Trophoblast cell (in vitro differentiated cells and primary cell): ENCODE data around the gene DPP6.

Experiments
- DNase-seq, 2 donors: peaks; one replicate each; pipeline ENCODE4 v3.0.0-alpha.2; 2016
- H2AFZ ChIP-seq: 2 replicates; pipeline ENCODE4 v1.6.1; 2013; ENCODE audit warnings: low read length, moderate library complexity, mild to moderate bottlenecking; ENCODE audit not compliant: insufficient read depth, poor library complexity
- H2AK5ac ChIP-seq: 2 replicates; pipeline ENCODE4 v1.6.1; 2013; ENCODE audit warnings: mild to moderate bottlenecking, low read length
- H2BK120ac ChIP-seq: 2 replicates; pipeline ENCODE4 v1.6.1; 2013; ENCODE audit warnings: low read length, mild to moderate bottlenecking, moderate library complexity; ENCODE audit not compliant: insufficient read depth, poor library complexity
- H2BK12ac ChIP-seq: 2 replicates; pipeline ENCODE4 v1.6.1; 2013; ENCODE audit warnings: mild to moderate bottlenecking, low read length, moderate library complexity
- H2BK5ac ChIP-seq: 2 replicates; pipeline ENCODE4 v1.6.1; 2013; ENCODE audit warnings: low read length, low read depth, moderate library complexity, mild to moderate bottlenecking; ENCODE audit not compliant: poor library complexity
- H3K14ac ChIP-seq: 2 replicates; pipeline ENCODE4 v1.6.1; 2013; ENCODE audit warnings: mild to moderate bottlenecking, low read length
- H3K18ac ChIP-seq: 2 replicates; pipeline ENCODE4 v1.6.1; 2013; ENCODE audit warnings: mild to moderate bottlenecking, low read length
- H3K23ac ChIP-seq: 2 replicates; pipeline ENCODE4 v1.6.1; 2013; ENCODE audit warnings: low read length
- H3K27ac ChIP-seq: 2 replicates; pipeline ENCODE4 v1.5.1; 2013; ENCODE audit warnings: low read depth, mild to moderate bottlenecking, inconsistent platforms, low read length, moderate library complexity
- H3K27me3 ChIP-seq: 2 replicates; pipeline ENCODE4 v1.6.1; 2013; ENCODE audit warnings: inconsistent platforms, mild to moderate bottlenecking, low read length, moderate library complexity; ENCODE audit not compliant: insufficient read depth
- H3K36me3 ChIP-seq, 2 experiments: 1 replicate in 1 of 2; 2 replicates in 1 of 2; pipeline ENCODE4 v1.6.1; 2013; ENCODE audit warnings: low read length in 2 of 2, mild to moderate bottlenecking in 2 of 2, moderate library complexity in 1 of 2; ENCODE audit not compliant: insufficient read depth in 2 of 2, control insufficient read depth in 1 of 2
- H3K4ac ChIP-seq: 2 replicates; pipeline ENCODE4 v1.6.1; 2013; ENCODE audit warnings: low read depth, mild to moderate bottlenecking, low read length, moderate library complexity
- H3K4me1 ChIP-seq, 2 experiments: 1 replicate in 1 of 2; 2 replicates in 1 of 2; pipeline ENCODE4 v1.6.1; 2013; ENCODE audit warnings: low read length in 2 of 2, mild to moderate bottlenecking in 2 of 2, moderate library complexity in 1 of 2; ENCODE audit not compliant: insufficient read depth in 2 of 2, control insufficient read depth in 1 of 2
- H3K4me2 ChIP-seq: 2 replicates; pipeline ENCODE4 v1.6.1; 2013; ENCODE audit warnings: inconsistent platforms, mild to moderate bottlenecking, low read length, moderate library complexity
- H3K4me3 ChIP-seq: 2 replicates; pipeline ENCODE4 v1.5.1; 2013; ENCODE audit warnings: mild to moderate bottlenecking, low read depth, low read length, inconsistent platforms
- H3K79me1 ChIP-seq: one replicate; pipeline ENCODE4 v1.6.1; 2013; ENCODE audit warnings: low read length
- H3K79me2 ChIP-seq: 2 replicates; pipeline ENCODE4 v1.6.1; 2013; ENCODE audit warnings: low read length, mild to moderate bottlenecking; ENCODE audit not compliant: control insufficient read depth, insufficient read depth, poor library complexity
- H3K9ac ChIP-seq: 2 replicates; pipeline ENCODE4 v1.6.1; 2013; ENCODE audit warnings: mild to moderate bottlenecking, low read length
- H3K9me3 ChIP-seq: 2 replicates; pipeline ENCODE4 v1.6.1; 2013; ENCODE audit warnings: low read depth, mild to moderate bottlenecking, control low read depth, inconsistent platforms, low read length; ENCODE audit not compliant: insufficient read depth
- H4K12ac ChIP-seq: 2 replicates; pipeline ENCODE4 v1.6.1; 2013; ENCODE audit warnings: low read depth, mild to moderate bottlenecking, low read length, moderate library complexity
- H4K8ac ChIP-seq: 2 replicates; pipeline ENCODE4 v1.6.1; 2013; ENCODE audit warnings: low read depth, mild to moderate bottlenecking, low read length, moderate library complexity
- H4K91ac ChIP-seq: one replicate; pipeline ENCODE4 v1.6.1; 2013; ENCODE audit warnings: low read depth, mild to moderate bottlenecking, low read length, moderate library complexity
- WGBS: extraction: QIAGEN DNeasy Blood & Tissue Kit; methylation state at CpG from one replicate; pipeline ENCODE4 v1.1.7; 2013; ENCODE audit warnings: missing lambda C conversion rate; ENCODE audit not compliant: insufficient read length, insufficient coverage; ENCODE audit errors: extremely low coverage; 5-methylcytosine and 5-hydroxymethylcytosine counted together

DPP6 gene

DNA sequence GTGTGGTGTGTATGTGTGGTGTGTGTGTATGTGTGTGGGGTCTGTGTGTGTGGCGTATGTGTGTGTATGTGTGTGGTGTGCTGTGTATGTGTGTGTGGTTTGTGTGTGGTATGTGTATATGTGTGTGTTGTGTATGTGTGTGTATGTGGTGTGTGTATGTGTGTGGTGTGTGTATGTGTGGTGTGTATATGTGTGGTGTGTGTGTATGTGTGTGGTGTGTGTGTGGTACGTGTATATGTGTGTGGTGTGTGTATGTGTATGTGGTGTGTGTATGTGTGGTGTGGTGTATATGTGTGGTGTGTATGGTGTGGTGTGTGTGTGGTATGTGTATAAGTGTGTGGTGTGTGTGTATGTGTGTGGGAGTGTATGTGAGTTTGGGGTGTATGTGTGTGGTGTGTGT lies 522.0 kb downstream of the DPP6 start:
- peak overlapping the region; percentile 71 for H3K23ac ChIP-seq
- H3K79me2 ChIP-seq: no peaks in the 10 kb centered on the region
- peak overlapping the region; percentile 41 for H3K4me3 ChIP-seq
- no peaks in the 10 kb centered on the region for H3K27me3 ChIP-seq
- H3K27ac ChIP-seq: no peak overlapping the region
- H2BK12ac ChIP-seq: no peak overlapping the region
- H3K4me1 ChIP-seq: peaks cover 0 to 4% of the 10 kb centered on the region in 2 experiments
- no peak overlapping the region for H2AK5ac ChIP-seq
- no peak overlapping the region for H2BK120ac ChIP-seq
- H2AFZ ChIP-seq: no peak overlapping the region
- H3K9ac ChIP-seq: no peak overlapping the region
- no peaks in the 10 kb centered on the region for H3K36me3 ChIP-seq
- H4K12ac ChIP-seq: no peak overlapping the region
- H3K18ac ChIP-seq: no peak overlapping the region
- H3K4ac ChIP-seq: no peak overlapping the region
- no peaks in the 10 kb centered on the region for H3K79me1 ChIP-seq
- DNase-seq: no peak
- H3K14ac ChIP-seq: no peak overlapping the region
- H3K9me3 ChIP-seq: peaks cover 17% of the 10 kb centered on the region
- no peak overlapping the region for H4K8ac ChIP-seq
- 100% methylated on average over 1 of the region's 2 CpGs for WGBS
- H4K91ac ChIP-seq: no peak overlapping the region
- H3K4me2 ChIP-seq: no peak overlapping the region
- no peak overlapping the region for H2BK5ac ChIP-seq

DNA sequence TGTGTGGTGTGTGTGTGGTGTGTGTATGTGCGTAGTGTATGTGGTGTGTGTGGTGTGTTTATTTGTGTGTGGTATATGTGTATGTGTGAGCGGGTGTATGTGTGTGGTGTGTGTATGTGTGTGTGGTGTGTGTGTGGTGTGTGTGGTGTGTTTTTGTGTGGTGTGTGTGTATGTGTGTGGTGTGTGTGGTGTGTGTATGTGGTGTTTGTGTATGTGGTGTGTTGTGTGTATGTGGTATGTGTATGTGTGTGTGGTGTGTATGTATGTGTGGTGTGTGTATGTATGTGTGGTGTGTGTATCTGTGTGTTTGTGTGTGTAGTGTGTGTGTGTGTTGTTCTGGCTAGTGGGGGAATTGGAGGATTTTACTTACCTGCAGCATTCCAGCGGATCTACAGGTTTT lies 523.3 kb downstream of the DPP6 start:
- no peak overlapping the region for H2BK120ac ChIP-seq
- no peak overlapping the region for H4K8ac ChIP-seq
- no peak overlapping the region for H3K4ac ChIP-seq
- H2AFZ ChIP-seq: no peak overlapping the region
- H3K18ac ChIP-seq: no peak overlapping the region
- no peaks in the 10 kb centered on the region for H3K27me3 ChIP-seq
- no peaks in the 10 kb centered on the region for H3K79me2 ChIP-seq
- no peaks in the 10 kb centered on the region for H3K79me1 ChIP-seq
- no peak overlapping the region for H3K23ac ChIP-seq
- H3K9me3 ChIP-seq: peaks cover 17% of the 10 kb centered on the region
- no peak overlapping the region for H3K27ac ChIP-seq
- H3K4me1 ChIP-seq: peaks cover 0 to 4% of the 10 kb centered on the region in 2 experiments
- no peak overlapping the region for H3K4me2 ChIP-seq
- no peak overlapping the region for H4K12ac ChIP-seq
- H3K36me3 ChIP-seq: no peaks in the 10 kb centered on the region
- WGBS: 100% methylated on average over 2 of the region's 3 CpGs
- H2BK12ac ChIP-seq: no peak overlapping the region
- no peak overlapping the region for H2BK5ac ChIP-seq
- peak overlapping the region; percentile 38 for H3K4me3 ChIP-seq
- H4K91ac ChIP-seq: no peak overlapping the region
- no peak overlapping the region for H3K9ac ChIP-seq
- DNase-seq: no peak
- H2AK5ac ChIP-seq: no peak overlapping the region
- no peak overlapping the region for H3K14ac ChIP-seq

DNA sequence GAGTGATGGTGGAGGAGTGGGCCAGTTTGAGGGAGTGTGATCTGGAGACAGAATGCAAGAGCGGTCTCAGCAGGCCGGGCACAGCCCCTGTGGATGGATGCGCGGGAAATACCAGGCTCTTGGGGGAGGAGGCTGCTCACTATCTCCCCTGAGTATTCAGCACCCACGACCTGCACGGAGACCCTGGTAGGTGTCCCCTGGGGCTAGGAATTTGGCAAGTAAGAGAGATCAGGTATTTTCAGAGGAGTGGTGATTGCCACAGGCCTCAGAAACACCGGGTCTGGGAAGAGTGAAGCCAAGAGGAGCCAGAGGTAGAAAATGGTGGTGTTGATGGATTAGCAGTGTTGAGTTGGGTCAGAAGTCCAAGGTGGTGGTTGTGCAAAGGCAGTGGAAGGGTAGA lies 524.4 kb downstream of the DPP6 start:
- Histone ChIP-seq H3K18ac (no peak overlapping the region), H2BK12ac (no peak overlapping the region), H2BK5ac (no peak overlapping the region), H3K9me3 (peaks cover 17% of the 10 kb centered on the region), H3K79me1 (no peaks in the 10 kb centered on the region), H4K8ac (no peak overlapping the region), H3K9ac (no peak overlapping the region), H3K27ac (no peak overlapping the region), H3K36me3 (no peaks in the 10 kb centered on the region), H3K27me3 (no peaks in the 10 kb centered on the region), H3K14ac (no peak overlapping the region), H3K4me1 (peaks cover 0 to 4% of the 10 kb centered on the region in 2 experiments), H2BK120ac (no peak overlapping the region), H4K91ac (no peak overlapping the region), H3K4me3 (no peak overlapping the region), H2AFZ (no peak overlapping the region), H3K23ac (no peak overlapping the region), H4K12ac (no peak overlapping the region), H3K4me2 (no peak overlapping the region), H3K79me2 (no peaks in the 10 kb centered on the region), H2AK5ac (no peak overlapping the region), H3K4ac (no peak overlapping the region)
- WGBS: no CpG with 5 or more reads among the region's 7 CpGs
- DNase-seq: no peak

DNA sequence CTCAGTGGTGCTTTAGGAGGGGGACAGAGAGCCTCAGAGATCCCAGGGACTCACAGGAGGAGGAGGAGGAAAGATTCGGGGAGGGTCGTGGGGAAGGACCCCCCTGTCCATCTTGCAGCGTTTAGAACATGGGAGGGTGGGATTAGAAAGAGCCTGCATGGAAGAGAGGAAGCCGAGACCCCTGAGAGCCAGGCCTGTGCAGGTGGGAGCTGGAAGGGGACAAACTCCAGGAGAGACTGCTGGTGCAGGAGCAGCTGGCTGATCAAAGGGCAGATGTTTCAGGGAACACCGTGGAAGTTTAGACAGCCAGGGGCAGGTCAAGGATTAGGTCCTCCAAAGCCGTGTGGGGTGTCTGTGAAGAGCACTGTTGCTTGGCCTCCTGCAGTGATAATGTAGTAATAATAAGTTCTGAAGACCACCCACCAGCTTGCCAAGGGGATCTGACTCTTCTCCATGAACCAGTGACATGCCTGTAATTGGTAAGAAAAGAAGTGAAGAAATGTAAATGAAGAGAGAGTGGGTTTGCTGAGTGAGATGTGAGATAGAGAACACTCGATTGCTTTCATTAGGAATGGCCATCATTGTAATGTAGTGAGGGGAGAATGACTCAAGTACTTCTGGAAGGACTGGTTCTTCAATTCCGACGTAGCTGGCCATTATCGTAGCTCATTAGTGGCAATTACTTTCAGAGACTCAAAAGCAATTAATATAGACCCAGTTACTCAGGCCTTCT lies 525.1 kb downstream of the DPP6 start:
- Histone ChIP-seq H3K18ac (no peak overlapping the region), H3K27me3 (no peaks in the 10 kb centered on the region), H4K12ac (no peak overlapping the region), H3K9ac (no peak overlapping the region), H4K8ac (no peak overlapping the region), H3K9me3 (peaks cover 17% of the 10 kb centered on the region), H3K36me3 (no peaks in the 10 kb centered on the region), H3K79me1 (no peaks in the 10 kb centered on the region), H3K79me2 (no peaks in the 10 kb centered on the region), H2BK120ac (no peak overlapping the region), H3K4ac (no peak overlapping the region), H3K4me1 (peaks cover 0 to 4% of the 10 kb centered on the region in 2 experiments), H3K14ac (no peak overlapping the region), H3K4me2 (no peak overlapping the region), H2AFZ (no peak overlapping the region), H3K4me3 (no peak overlapping the region), H2AK5ac (no peak overlapping the region), H4K91ac (no peak overlapping the region), H2BK5ac (no peak overlapping the region), H2BK12ac (no peak overlapping the region), H3K27ac (no peak overlapping the region), H3K23ac (no peak overlapping the region)
- WGBS: no CpG with 5 or more reads among the region's 10 CpGs
- no peak for DNase-seq
